Lung (tissue), 12 donors: Measurements from ENCODE around the gene FOXP4. TPM values are rescaled to one million over a fixed set of nuclear protein-coding genes. Genes with fewer than 3 reads are reported as not detected.

Experiments used
- ATAC-seq: fragments of 200-7000 bp; cut with Tn5 transposase; one replicate; pipeline ENCODE4 v1.9.1; 2020; ENCODE audit warnings: moderate number of reproducible peaks; ENCODE audit not compliant: insufficient read depth, low FRiP score
- DNase-seq, 3 donors: peaks; one replicate each; pipeline ENCODE4 v3.0.0-alpha.2; 2013 to 2017
- H3K27ac ChIP-seq, 2 donors: one replicate each; pipeline ENCODE4 v1.5.1; 2013; ENCODE audit warnings: mild to moderate bottlenecking in 2 of 2, moderate library complexity in 2 of 2, control low read depth in 1 of 2, inconsistent platforms in 1 of 2, low read depth in 1 of 2, low read length in 1 of 2
- H3K27me3 ChIP-seq, 3 donors: one replicate each; pipeline ENCODE4 v1.5.1; 2013; ENCODE audit warnings: low read length in 2 of 3; ENCODE audit not compliant: control insufficient read depth in 3 of 3, insufficient read depth in 3 of 3
- H3K36me3 ChIP-seq, 4 donors: one replicate each; pipeline ENCODE4 v1.5.1; 2013; ENCODE audit warnings: low read length in 4 of 4, mild to moderate bottlenecking in 1 of 4, moderate library complexity in 1 of 4; ENCODE audit not compliant: control insufficient read depth in 4 of 4, insufficient read depth in 4 of 4
- H3K4me1 ChIP-seq, 5 donors: one replicate each; pipeline ENCODE4 v1.5.1; 2013; ENCODE audit warnings: low read length in 5 of 5, mild to moderate bottlenecking in 2 of 5, moderate library complexity in 1 of 5; ENCODE audit not compliant: control insufficient read depth in 5 of 5, insufficient read depth in 5 of 5
- H3K4me3 ChIP-seq: one replicate; pipeline ENCODE4 v1.5.1; 2013; ENCODE audit warnings: mild to moderate bottlenecking, control low read depth, moderate library complexity
- H3K9ac ChIP-seq, 2 donors: one replicate each; pipeline ENCODE4 v1.5.1; 2013; ENCODE audit warnings: low read length in 2 of 2, control low read depth in 1 of 2; ENCODE audit not compliant: insufficient read depth in 1 of 2
- H3K9me3 ChIP-seq, 4 donors: one replicate each; pipeline ENCODE4 v1.5.1; 2013; ENCODE audit warnings: low read length in 3 of 4, mild to moderate bottlenecking in 1 of 4, moderate library complexity in 1 of 4; ENCODE audit not compliant: control insufficient read depth in 4 of 4, insufficient read depth in 3 of 4
- CTCF ChIP-seq: IDR thresholded peaks from 2 replicates; pipeline ENCODE4 v1.5.1; 2012; ENCODE audit warnings: mild to moderate bottlenecking; ENCODE audit errors: control extremely low read depth, extremely low read depth
- WGBS, 2 donors: extraction: QIAGEN DNeasy Blood & Tissue Kit; methylation state at CpG; one replicate each; pipeline ENCODE4 v1.1.7; 2013; 5-methylcytosine and 5-hydroxymethylcytosine counted together
- polyA plus RNA-seq, 2 donors: library from polyadenylated mRNA; stranded (reverse); fragments of 200-250 nt; gene quantifications; one replicate each; pipeline ENCODE4 v1.2.1, GENCODE V29; 2013
- total RNA-seq, 2 donors: library from RNA; depleted of rRNA in 1 of 2; stranded (reverse); fragments of >200 nt in 1 of 2; gene quantifications; one replicate each; pipeline ENCODE4 v1.2.1, GENCODE V29; 2014 to 2021
- donor health status: control.
- donor health status: control.
- donor health status: Bipolar disorder and iron deficiency.
- donor health status: healthy.
- donor health status: DM: yes; HTN: yes; CAD: no.

FOXP4 gene
- total and polyA plus RNA-seq, 4 donors, result 12.8 to 35.0 (median 22.2) TPM

GRCh38 chr6:41568585-41569384 is 22.6 kb downstream of the FOXP4 start:
- peaks cover 0 to 26% (median 4%) of the 10 kb centered on the region in 4 donors for H3K36me3 ChIP-seq
- 70 to 77% methylated on average over 13 of the region's 13 CpGs for WGBS, 2 donors
- peaks cover 0 to 29% (median 18%) of the 10 kb centered on the region in 5 donors for H3K4me1 ChIP-seq

GRCh38 chr6:41570259-41570615 is 24.1 kb downstream of the FOXP4 start:
- no peaks in the 10 kb centered on the region for H3K9me3 ChIP-seq
- ATAC-seq (no peak), DNase-seq (no peak)
- H3K27ac ChIP-seq, result no peak overlapping the region
- no peak overlapping the region for H3K9ac ChIP-seq
- H3K36me3 ChIP-seq, result peaks cover 0 to 28% (median 4%) of the 10 kb centered on the region in 4 donors
- peaks cover 0 to 29% (median 18%) of the 10 kb centered on the region in 5 donors for H3K4me1 ChIP-seq
- no peaks in the 10 kb centered on the region for H3K27me3 ChIP-seq
- 81 to 84% methylated on average over 5 of the region's 5 CpGs for WGBS, 2 donors
- TF ChIP-seq CTCF, result no peak
- no peak overlapping the region for H3K4me3 ChIP-seq

More at GRCh38 chr6:41568585-41569384, 22.6 kb downstream of the FOXP4 start:
- Histone ChIP-seq H3K27me3 (no peaks in the 10 kb centered on the region), H3K9me3 (no peaks in the 10 kb centered on the region), H3K27ac (peak overlapping the region in 1 of 2 donors; percentile 86), H3K9ac (no peak overlapping the region), H3K4me3 (no peak overlapping the region)
- ATAC-seq, result peak; percentile 65
- no peak for TF ChIP-seq CTCF
- DNase-seq, result peak; percentile 66 to 77 (median 71)

- Histone ChIP-seq H3K9me3 (no peaks in the 10 kb centered on the region), H3K4me3 (no peak overlapping the region), H3K4me1 (peaks cover 0 to 29% (median 18%) of the 10 kb centered on the region in 5 donors), H3K27me3 (no peaks in the 10 kb centered on the region), H3K27ac (no peak overlapping the region), H3K9ac (no peak overlapping the region), H3K36me3 (peaks cover 0 to 19% (median 2%) of the 10 kb centered on the region in 4 donors)
- DNase-seq (no peak), ATAC-seq (no peak)
- 86 to 87% methylated on average over 15 of the region's 15 CpGs for WGBS, 2 donors
- no peak for TF ChIP-seq CTCF
These were observed 25.0 kb downstream of the FOXP4 start for GRCh38 chr6:41571021-41571780.
